ENCODE data around the gene MAP7D1.
"Not testable (repeated sequence)": the region's sequence is repeated elsewhere in the genome, so short reads cannot be mapped to it uniquely, and the experiment has no call there.

The MAP7D1 gene

DNA sequence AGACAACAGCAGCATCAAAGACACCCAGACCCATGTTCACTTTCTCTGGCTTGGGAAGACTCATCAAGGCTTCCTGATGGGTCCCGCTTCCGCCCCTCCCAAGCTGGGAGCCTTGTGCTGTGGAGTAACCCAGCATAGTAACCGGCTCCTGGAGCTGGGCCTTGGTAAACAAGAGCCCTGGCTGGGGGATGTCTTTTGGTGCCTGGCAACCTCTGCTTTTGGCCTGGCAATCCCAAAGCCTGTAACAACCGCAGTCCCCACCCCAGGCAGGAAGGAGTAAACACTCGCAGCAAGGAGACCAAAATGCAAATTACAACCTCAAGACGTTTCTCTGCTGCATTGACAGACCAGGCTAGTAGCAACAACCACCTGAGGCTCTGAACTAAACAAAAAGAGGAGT, 51.4 kb downstream of the MAP7D1 start:
- no peak for DNase-seq

DNA sequence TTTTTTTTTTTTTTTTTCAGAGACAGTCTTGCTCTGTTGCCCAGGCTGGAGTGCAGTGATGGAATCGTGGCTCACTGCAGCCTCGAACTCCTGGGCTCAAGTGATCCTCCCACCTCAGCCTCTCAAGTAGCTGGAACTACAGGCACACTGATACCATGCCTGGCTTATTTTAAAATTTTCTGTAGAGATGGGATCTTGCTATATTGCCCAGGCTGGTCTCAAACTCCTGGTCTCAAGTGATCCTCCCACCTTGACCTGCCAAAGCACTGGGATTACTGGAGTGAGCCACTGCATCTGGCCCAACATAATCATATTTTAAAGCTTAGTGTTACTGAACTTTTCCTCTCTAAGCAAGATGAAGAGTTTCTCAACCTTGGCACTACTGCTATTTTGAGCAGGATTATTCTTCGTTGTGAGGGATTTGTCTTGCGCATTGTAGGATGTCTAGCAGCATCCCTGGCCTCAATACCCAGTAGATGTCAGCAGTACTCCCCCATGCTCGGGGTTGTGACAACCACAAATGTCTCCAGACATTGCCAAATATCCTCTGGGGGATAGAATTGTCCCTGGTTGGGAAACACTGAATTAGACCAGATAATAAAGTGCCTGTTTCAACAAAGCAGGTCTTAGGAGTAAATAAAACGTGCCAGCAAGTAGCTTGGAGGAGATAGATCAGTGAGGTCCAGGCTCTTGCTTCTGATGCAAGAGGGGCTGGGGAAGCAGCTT, 53.2 kb downstream of the MAP7D1 start:
- DNase-seq = no peak

DNA sequence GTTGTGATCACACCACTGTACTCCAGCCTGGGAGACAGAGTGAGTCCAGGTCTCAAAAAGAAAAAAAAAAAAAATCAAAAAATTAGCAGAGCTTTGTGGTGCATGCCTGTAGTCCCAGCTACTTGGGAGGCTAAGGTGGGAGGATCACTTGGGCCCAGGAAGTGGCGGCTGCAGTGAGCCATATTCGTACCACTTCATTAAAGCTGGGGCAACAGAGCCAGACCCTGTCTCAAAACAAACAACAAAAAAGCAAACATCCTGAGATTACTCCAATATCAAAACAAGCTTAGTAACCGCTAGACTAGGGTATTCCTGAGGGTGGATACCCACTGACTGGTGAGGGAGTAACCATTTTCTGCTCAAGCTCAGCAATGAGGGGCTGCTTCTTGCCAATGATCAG, 55.3 kb downstream of the MAP7D1 start:
- no peak for DNase-seq

GRCh38 chr1:36211841-36212240, 55.9 kb downstream of the MAP7D1 start:
- DNase-seq = no peak

DNA sequence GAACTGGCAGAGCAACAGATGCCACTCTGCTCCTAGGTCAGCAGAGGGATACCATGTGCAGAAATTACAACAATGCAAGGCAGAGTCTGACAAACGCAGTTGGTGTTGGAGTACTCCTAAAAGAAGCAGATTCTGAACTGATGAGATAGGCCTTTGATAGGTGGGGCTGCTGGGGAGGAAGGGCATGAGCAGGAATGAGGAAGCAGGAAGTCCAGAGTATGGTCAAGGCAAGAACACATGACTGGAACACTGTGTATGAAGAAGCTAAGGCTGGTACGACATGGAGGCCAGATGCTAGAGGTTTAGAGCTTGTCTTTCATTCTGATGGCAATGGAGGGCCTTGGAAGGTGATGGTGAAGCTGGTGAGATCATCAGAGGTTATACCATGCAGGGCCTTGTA, 56.8 kb downstream of the MAP7D1 start:
- no peak for DNase-seq

DNA sequence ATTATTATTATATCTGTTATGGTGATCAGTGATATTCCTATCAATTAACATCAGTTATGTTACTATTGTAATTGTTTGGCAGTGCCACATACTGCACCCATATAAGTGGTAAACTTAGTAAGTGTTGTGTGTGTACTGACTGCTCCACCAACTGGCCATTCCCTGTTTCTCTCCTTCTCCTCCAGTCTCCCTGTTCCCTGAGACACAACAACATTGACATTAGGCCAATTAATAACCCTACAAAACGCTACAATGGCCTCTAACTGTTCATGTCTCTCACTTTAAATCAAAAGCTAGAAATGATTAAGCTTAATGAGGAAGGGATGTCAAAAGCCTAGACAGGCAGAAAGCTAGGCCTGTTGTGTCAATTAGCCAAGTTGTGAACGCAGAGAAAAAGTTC, 61.7 kb downstream of the MAP7D1 start:
- no peak for DNase-seq

DNA sequence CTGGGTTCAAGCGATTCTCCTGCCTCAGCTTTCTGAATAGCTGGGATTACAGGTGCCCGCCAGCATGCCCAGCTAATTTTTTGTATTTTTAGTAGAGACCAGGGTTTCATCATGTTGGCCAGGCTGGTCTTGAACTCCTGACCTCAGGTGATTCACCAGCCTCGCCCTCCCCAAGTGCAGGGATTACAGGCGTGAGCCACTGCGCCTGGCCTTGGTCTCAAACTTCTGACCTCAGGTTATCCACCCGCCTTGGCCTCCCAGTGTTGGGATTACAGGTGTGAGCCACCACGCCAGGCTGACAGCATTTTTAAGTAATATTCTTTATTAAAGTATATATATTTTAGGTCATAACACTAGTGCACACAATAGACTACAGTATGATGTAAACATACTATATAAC, 65.9 kb downstream of the MAP7D1 start:
- not testable (repeated sequence) for DNase-seq

DNA sequence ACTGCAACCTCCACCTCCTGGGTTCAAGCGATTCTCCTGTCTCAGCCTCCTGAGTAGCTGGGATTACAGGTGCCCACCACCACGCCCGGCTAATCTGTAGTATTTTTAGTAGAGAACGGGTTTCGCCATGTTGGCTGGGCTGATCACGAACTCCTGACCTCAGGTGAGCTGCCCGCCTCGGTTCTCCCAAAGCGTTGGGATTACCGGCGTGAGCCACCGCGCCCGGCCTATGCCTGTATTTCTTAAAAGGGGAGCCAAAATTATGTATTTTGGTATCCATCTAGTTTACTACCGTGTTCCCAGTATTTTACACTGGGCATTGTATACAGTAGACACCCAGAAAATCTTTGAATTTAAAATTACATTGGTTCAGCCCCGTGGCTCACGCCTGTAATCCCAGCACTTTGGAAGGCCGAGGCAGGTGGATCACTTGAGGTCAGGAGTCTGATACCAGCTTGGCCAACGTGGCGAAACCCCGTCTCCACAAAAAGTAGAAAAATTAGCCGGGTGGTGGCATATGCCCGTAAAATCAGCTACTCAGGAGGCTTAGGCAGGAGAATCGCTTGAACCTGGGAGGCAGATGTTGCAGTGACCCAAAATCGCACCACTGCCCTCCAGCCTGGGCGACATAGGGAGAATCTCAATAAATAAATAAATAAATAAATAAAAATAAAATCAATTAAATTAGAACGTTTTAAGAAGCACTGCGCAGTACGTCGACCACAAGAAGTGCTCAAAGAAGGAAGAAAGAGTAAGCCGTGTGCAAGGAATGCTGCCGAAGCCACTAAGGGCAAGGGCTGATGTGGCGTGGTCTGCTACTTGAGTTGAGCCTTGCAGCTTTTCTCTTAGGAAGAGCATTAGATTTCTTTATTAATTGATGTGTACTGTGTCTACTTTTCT, 66.8 kb downstream of the MAP7D1 start:
- no peak for DNase-seq

- DNase-seq = peak; percentile 71
Measured at GRCh38 chr1:36223381-36223995, 67.5 kb downstream of the MAP7D1 start.

- peak; percentile 100 for DNase-seq
Measured at GRCh38 chr1:36223996-36224536, 68.1 kb downstream of the MAP7D1 start, which contains the start of gene THRAP3. Gene THRAP3 (plus strand): TSS chr1:36224443. CDS start chr1:36282564, 58,121 bp downstream.

- no peak for DNase-seq
Measured at GRCh38 chr1:36224537-36225282, 68.8 kb downstream of the MAP7D1 start.

DNA sequence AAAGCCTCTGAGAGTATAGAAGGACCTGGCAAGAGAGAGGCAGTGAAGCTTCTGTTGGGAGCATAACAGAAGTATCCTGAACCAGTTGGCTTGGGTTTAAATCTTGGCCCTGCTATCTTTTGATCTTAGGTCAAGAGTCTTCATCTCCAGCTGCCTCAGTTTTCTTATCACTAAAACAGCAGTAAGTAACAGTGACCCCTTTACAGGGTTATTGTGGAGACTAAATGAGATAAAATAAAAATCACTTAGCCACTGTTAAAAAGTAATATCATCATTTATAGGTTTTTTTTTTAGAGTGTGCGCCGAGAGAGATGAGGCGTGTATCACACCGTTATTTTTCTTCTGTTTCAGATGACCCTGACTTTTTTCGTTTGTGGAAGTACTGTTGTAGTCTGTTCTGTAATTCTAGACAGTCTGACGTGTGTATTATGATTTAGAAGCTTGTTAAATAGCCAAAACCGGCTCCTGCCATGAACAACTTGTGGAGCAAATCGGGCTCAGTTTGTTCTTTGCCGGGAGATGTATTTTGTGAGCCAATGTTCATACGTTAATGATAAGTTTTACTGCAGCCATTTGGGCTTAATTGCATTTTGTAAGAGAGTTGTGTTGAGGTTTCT, 69.4 kb downstream of the MAP7D1 start:
- DNase-seq = no peak

DNA sequence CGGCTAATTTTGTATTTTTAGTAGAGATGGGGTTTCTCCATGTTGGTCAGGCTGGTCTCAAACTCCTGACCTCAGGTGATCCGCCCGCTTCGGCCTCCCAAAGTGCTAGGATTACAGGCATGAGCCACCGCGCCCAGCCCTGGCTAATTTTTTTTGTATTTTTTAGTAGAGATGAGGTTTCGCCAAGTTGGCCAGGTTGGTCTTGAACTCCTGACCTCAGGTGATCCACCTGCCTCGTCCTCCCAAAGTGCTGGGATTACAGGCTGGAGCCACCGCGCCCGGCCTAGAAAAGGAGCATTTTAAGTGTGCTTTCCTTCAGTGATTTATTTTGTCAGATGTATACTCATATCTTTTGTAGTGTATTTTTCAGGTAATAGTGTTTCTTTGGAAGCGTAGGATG, 74.3 kb downstream of the MAP7D1 start:
- not testable (repeated sequence) for DNase-seq

Data from CD4-positive, alpha-beta T cell treated with Interleukin-4 for 4 hours (primary cell).